NCI-H1930 (cell line): ENCODE measurements around the gene NOL4L.
"Not testable (repeated sequence)": the region's sequence is repeated elsewhere in the genome, so short reads cannot be mapped to it uniquely, and the experiment has no call there.

Source experiments
- DNase-seq, 2 experiments: peaks; one replicate each; lab custom pipeline; 2025; lab: John Stamatoyannopoulos, UW

The NOL4L gene

GRCh38 chr20:32509639-32510066 is 75.5 kb downstream of the NOL4L start:
- DNase-seq = no peak

- no peak for DNase-seq
Measured at GRCh38 chr20:32508775-32509119, 76.4 kb downstream of the NOL4L start.

DNA sequence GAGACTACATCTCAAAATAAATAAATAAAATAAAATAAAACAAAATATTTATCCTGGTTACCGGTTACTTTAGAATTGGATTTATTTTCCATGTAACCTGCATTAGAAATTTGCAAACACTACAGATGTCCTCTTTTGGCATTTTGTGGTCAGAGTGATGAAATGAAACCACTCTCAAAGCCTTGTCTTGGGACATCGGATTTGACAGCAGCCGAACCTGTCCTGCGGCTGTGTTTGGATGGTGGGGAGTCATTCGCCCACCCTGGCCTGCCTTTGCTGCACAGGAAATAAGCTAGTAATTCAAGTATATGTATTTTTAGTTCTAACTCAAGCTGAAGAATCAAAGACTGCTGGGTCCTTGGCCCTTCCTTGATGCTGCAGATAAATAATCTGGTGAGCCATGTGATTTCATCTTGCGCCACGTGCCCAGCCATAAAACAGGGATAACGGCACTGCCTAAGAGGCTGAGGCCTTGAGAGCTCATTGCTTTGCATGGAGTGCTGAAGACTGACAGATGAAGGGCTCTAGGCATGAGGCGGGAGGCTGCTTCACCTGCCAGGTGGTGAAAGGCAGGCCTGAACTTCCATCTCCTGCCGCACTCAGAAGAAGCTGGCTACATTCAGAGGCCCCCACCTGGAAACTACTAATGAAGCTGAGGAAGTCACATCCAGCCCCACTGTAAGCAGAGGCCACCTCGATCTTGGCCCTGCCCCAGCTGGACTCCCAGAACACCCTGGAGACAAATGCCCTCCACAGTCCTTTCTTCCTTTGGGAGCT is 76.9 kb downstream of the NOL4L start:
- DNase-seq = no peak

DNA sequence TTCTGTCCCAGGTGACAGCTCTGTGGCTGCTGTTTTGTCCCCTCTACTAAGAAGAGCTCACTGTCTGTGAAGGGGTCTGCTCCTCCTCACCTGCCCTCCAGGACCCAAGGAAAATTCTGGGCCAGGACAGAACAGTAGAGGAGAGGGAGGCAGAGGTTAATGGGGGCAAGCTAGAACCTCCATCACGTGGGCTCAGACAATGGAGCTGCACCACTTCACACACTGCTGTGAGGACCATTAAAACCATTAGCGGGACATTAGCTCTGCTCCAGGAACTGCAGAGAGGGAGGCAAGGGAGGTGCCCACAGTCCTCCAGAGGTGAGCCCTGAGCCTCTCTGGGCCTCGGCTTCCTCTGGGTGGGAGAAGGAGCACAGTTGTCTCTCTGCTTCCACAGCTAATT is 78.4 kb downstream of the NOL4L start:
- DNase-seq = no peak

DNA sequence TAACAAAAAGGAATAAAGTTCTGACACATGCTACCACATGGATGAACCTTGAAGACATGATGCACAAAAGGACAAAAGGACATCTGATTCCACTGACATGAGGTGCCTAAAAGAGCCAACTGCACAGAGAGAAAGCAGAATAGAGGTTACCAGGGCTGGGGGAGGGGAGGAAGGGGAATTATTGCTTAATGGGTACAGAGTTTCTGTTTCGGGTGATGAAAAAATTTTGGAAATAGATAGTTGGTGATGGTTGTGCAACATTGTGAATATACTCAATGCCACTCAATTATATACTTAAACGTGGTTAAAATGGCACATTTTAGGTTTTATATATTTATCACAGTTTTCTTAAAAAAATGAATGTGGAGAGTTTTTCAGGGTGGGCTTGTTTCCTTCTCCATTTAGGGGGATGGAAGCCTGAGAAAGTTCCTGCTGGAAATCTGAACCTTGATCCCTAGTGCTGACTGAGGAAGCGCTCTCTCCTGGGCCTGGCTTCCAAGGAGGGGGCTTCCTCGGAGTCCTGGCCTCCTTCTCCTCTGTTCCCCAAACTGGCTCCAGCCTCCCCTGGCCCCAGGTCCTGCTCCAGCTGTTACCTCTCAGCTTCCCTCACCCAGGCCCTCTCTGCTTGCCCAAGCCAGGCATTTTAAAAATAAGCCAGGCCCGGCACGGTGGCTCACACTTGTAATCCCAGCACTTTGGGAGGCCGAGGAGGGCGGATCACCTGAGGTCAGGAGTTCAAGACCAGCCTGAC is 79.2 kb downstream of the NOL4L start:
- DNase-seq = no peak

- no peak for DNase-seq
Measured at GRCh38 chr20:32501709-32502108, 83.4 kb downstream of the NOL4L start.

- no peak for DNase-seq
Measured at GRCh38 chr20:32497589-32498224, 87.4 kb downstream of the NOL4L start.

GRCh38 chr20:32496811-32497533 is 88.2 kb downstream of the NOL4L start:
- no peak for DNase-seq

DNA sequence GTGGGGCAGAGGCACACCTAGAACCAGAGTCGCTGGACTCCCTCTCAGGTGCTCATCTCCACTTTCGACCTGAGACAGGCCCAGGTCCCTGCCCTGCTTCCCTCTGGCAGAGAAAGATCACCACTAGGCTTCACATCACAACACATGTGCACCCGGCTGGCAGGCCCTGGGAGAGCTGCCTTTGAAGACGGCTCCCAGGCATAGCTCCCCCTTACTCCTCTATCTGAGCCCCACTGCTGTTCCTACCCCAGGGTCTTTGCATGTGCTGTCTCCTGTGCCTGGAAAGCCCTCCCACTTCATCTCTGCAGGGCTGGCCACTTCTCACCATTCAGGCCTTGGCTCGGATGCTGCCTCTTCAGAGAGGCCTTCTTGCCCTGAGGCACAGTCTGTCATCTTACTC is 89.2 kb downstream of the NOL4L start:
- DNase-seq = no peak

- DNase-seq = no peak
Measured at GRCh38 chr20:32495217-32495565, 89.9 kb downstream of the NOL4L start.

DNA sequence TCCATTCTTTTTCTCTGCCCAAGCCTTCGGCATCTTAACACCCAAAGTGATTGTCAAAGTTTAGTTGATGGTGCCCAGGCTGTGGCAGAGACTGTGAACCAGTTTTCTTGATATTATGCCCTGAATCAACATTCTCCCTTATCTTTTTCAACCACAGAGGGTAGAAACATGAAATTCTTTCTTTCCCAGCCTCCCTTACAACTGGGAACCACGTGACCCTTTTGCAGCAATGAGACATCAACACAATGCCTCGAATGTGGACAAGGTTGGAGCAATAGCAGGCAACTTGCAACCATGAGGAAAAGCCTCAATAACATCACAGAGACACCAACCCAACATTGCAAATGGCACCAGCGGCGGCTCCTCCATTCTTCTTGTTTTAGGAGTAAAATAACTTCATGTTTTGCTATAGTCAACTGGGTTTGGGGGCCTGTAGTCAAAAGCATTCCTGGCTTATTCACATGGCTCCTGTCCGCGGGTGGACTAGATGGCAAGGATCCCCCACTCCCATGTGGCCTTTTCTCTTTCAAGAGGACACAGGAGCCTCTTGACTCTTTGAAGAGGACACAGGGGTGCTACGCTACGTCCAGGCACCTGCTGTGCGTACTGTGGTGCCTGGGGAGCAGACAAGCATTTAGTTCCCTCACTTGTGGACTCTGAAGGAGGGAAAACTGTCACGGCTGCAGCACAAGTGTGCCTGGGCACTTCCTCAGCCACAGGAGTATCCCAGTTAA is 90.5 kb downstream of the NOL4L start:
- no peak for DNase-seq

- DNase-seq = no peak
Measured at GRCh38 chr20:32493356-32493755, 91.8 kb downstream of the NOL4L start.

- DNase-seq = not testable (repeated sequence)
Measured at GRCh38 chr20:32491764-32492151, 93.4 kb downstream of the NOL4L start.

GRCh38 chr20:32490942-32491763 is 94.0 kb downstream of the NOL4L start:
- no peak for DNase-seq

DNA sequence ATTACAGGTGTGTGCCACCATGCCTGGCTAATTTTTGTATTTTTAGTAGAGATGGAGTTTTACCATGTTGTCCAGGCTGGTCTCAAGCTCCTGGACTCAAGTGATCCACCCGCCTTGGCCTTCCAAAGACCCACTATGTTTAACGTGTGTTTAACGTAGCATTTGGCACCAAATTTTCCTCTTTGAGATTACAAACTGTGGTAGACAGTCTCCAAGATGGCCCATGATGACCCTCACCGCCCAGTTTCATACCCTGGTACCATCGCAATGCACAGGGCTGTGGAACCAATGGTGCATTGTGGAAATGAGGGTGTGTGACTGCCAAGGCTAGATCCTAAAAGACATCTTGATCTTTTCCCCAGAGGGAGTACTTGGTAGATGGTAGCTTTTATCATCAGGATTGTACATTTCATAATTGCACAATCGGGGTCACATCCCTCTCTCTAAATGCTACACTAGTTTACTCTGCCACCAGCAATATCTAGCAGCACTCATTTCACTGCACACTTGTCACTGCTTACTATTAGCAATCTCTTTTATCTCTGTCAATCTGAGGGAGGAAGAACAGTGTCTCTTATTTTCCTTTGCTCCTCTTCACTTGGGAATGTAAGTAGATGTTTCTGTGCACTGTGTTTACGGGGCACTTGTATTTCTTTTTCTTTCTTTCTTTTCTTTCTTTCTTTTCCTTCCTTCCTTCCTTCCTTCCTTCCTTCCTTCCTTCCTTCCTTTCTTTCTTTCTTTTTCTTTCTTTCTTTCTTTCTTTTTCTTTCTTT is 96.9 kb downstream of the NOL4L start:
- no peak for DNase-seq

DNA sequence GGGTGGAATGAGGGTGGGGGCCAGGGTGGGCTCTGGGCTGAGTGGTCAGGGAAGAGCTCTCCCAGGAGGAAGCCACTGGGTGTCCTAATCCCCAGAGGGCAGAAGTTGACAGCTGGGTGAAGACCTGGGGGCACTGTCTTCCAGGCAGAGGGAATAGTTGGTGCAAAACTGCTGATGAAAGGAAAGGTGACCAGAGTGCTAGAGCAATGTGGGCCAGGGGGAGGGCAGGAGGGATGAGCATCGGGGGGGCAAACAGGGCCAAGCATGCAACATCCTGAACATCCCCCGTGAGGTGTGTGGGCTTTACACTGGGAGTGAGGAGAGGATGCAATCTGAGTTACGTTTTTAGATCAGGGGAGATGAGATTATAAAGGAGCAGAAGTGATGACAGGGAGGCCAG is 97.8 kb downstream of the NOL4L start:
- no peak for DNase-seq

DNA sequence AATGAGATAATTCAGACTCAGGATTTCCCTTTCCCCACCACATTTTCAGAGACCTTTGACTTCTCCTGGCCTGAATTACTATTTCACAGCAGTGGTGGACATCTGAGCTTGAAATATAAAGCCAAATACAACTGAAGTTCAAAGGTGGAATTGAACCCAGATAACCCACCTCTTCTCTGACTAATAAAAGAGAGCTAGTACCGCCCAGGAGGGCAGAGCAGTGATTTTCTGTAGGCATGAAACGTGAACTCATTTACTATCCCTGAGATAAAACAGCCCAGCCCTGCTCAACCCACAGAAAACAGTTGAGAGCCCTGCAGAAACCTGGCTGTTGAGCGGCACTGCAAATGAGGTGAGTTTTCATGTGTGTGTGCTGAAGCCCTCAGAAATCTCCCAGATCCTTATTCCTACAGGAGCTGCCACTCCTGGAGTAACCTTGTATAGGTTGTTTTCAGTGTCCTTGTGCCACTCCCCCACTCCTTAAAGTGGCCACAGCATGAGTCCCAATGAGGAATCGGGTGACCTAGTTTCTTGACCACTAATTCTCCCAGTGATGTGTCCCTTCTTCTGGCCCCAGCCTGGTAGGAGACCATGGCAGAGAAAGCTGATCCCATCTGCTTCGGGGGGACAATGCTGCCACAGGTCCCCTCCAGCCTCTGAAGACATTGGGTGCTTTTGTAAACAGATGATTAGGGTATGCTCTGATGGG is 99.2 kb downstream of the NOL4L start:
- no peak for DNase-seq

DNA sequence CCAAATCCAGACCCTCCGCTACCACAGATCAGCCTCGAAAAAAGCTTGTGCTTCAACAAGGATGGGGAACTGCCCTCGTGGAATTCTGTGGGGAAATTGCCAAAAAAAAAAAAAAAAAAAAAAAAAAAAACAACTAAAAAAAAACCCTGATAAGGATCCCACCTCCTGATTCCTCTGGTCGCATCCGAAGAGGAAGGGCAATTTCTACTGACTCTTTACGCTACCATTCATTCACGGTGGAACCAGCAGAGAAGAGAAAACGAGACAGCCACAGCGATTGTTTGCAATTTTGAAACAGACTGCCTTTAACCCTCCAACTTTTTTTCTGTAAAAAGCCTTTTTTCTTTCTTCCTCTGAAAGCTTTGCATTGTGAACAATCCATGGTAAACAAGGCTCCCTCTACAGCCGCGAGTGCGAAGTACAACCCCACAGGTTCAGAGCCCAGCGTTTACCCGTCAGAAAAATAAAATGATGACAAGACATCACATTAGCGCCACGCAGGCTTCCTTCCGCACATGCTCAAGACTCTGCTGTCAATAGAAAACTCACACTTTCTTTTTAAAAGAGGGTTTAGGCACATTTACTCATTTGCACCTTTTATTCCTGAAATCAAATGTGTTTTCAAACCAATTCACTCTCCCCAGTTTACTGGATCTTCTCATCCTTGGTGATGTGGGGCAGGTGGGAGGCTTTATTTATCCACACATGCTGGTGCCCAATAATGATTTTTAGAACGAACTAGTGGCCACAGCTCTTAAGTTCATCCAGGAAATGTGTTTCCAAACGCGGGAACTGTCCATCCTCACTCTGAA is 100.0 kb downstream of the NOL4L start:
- peak; percentile 67 to 78 for DNase-seq
